OCI-LY3 (cell line): Measurements from ENCODE around the gene CDH4.

ENCODE experiments used
- CTCF ChIP-seq: fragments of 200-600, 300-600 bp; sonication (generic); IDR thresholded peaks from 2 replicates; pipeline ENCODE4 v1.5.1; 2014; ENCODE audit warnings: antibody characterized with exemption, low read length, low read depth
- EZH2phosphoT487 ChIP-seq: fragments of 200-600 bp; shearing (Covaris generic); IDR thresholded peaks from 2 replicates; pipeline ENCODE4 v1.6.1; 2018; ENCODE audit warnings: antibody characterized with exemption, mixed run types, low read depth

- TF ChIP-seq CTCF (no peak), EZH2phosphoT487 (no peak)
Measured at GRCh38 chr20:61936701-61937131, 684.7 kb downstream of the CDH4 start.
